GM19239 (cell line): ENCODE results near the gene PES1.
"Not testable (repeated sequence)": the region's sequence is repeated elsewhere in the genome, so short reads cannot be mapped to it uniquely, and the experiment has no call there.

Experiments used
- DNase-seq: peaks from one replicate; pipeline ENCODE4 v3.0.0; 2011; ENCODE audit warnings: low spot score; ENCODE audit not compliant: insufficient read length
- FAIRE-seq: peaks from 2 replicates; lab custom pipeline; 2011; peaks lifted over from hg19 to GRCh38; lab: Jason Lieb, UNC

PES1 gene

DNA sequence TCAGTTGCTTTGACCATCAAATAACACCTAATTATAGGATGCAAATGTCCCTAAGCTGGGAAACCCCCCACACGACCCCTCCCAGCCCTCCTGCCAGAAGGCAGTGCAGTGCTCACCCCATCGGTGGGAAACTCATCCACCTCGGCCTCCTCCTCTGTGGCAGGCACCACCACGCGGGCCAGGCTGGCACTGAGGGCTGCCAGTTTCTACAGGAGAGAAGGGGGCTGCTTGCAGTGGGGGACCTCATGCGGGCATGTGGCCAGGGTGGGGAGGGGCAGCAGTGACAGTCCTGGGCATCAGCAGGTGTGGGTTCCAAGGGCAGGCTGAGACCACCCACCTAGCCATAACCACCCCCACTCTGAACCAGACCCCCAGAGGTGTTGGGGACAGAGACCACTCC lies 10.8 kb downstream of the PES1 start:
- FAIRE-seq (no peak), DNase-seq (no peak)

DNA sequence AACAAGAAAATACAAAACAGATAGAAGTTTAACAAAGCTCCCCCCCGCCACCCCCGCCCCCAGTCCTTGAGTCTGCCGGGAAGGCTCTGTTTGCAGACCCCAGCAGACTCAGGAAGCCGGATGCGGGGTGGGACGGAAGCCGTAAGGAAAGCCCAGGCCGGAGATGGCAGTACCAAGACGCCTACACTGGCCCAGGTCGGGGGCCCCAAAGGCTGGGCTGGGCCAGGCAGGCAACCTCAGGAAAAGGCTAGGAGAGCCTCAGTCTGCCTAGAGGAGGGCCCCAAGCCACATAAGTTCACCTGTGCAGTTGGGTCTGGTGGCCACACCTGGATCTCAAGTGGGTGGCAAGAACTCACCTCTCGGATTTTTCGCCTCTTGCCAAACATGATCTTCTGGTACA lies 13.2 kb downstream of the PES1 start:
- DNase-seq, result no peak
- FAIRE-seq, result no peak

GRCh38 chr22:30575859-30576258 lies 15.9 kb downstream of the PES1 start:
- no peak for DNase-seq
- no peak for FAIRE-seq

GRCh38 chr22:30574997-30575671 lies 16.6 kb downstream of the PES1 start:
- FAIRE-seq (no peak), DNase-seq (no peak)

DNA sequence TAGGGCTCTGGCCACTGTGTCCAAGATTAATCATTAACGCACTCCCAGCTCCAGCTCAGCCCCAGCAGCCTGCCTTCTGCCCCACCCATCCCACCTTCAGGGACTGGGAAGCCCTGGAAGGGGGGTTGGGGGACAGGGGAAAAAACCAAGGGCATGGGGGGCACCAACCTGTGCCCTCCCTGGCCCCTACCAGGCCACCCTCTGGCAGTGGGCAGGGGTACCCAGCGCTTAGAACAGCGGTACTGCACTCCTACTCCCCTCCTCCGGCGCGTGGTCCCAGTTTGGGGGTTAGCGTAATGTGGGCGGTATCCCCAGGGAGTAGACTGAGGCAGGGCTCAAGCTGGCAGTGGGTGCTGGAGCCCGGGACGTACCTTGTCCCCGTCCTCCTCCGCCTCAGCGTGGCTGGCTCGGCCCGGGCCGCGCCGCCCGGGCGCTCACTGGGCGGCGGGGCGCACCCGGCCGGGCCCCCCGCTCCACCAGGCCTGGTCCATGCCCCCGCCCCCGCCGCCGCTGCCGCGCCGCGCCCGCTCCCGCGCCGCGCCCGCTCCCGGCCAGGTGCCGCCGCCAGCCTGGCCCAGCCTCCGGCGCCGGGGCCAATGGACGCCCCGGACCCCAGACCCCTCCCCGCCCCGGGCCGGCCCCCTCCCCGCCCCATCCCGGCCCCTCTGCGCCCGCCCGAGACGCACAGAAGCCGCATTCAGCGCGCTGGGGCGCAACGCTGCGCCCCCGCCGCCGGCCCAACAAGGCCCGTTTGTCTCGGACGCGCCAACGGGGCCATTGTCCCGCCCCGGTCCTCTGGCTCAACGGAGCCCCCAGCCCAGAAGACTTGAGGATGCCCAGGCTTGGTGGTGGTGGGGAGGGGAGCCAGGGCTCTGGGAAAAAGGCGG lies 17.4 kb downstream of the PES1 start, which contains the start of gene GAL3ST1:
Gene GAL3ST1, minus strand, starts transcription at position 571 of the 887 bp plus-strand sequence. CDS start 17,273 bp downstream, outside the sequence.
- FAIRE-seq (no peak), DNase-seq (no peak)

- FAIRE-seq, result no peak
- no peak for DNase-seq
These were observed 18.1 kb downstream of the PES1 start for GRCh38 chr22:30573594-30574094.

DNA sequence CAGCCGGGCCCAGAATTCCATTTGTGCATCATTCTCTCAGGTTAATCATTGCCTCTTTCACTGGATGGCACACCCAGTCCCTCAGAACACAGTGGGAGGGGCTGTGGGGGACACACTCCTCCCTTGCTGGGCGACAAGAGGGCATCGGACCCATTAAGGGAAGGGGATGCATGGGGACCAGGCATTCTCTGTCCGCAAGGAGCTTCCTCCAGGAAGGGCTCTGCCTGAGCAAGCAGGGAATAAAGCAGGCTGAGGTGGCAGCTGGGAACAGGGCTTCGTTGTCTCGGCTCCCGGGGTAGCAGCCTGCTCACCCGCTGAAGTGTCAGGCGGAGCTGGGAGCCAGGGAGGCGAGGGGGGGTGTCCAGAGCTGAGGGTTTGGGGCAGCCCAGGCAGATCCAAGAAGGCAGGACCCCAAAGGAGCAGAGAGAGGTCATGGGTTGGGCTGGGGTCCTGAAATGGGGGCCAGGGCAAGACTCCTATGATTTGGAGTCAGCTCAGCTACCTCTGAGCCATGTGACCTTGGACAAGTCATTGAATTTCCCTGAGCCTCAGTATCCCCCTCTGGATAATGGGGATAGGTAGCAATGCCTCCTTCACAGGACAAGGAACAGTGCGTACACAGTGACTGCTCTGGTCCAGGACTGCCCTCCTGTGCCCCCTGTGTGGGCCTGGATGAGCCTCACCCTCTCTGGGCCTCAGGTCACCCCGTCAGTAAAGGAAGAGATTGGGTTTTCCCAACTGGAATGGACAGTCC lies 18.7 kb downstream of the PES1 start:
- no peak for DNase-seq
- no peak for FAIRE-seq

- FAIRE-seq, result no peak
These were observed 19.5 kb downstream of the PES1 start for GRCh38 chr22:30572210-30572609.

DNA sequence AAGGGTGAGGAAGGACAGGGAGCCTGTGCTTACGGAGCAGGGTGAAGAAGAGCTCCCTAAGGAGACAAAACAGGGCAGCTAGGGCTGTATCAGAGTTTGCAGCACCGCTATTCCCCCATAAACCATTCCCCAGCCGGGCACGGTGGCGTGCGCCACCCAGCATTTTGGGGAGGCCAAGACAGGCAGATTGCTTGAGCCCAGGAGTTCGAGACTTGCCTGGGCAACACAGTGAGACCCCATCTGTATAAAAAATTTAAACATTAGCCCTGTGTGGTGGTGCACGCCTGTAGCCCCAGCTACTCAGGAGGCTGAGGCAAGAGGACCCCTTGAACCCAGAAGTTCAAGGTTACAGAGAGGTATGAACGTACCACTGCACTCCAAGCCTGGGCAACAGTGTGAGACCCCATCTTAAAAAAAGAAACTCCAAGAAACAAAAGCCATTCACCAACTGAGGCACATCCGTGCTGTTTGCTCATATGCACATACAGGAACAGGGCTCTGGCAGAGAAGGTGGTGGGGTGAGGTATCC lies 22.0 kb downstream of the PES1 start:
- no peak for FAIRE-seq
- no peak for DNase-seq

More at GRCh38 chr22:30572210-30572609, 19.5 kb downstream of the PES1 start:
- DNase-seq, result no peak

DNA sequence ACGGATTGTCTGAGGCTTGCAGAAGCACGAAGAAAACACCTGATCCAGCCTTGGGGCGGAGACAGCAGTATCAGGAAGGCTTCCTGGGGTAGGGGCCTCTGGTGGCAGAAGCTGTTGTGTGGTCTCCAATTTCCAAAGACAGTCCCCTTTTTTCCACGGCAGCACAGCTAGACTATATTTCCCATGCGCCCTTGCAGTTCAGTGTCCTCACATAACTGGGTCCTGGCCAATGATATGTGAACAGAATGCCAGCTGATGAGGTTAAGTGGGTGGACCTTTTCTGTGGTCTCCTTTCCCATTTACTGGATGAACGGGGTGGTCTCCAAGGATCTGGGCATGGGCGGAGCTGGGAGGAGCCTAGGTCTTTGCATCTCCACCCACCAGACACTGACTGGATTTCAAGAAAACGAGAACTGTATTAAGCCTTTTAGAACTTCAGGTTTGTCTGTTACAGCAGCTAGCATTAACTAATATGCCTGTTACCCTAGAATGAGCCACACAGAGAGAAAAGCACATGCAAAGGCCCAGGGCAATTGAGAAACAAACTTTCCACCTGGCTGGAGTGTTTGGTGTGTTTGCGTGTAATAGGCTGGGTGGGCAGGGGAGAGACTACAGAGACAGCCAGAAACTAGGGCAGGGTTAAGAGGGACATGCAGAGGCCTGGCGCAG lies 23.4 kb downstream of the PES1 start:
- DNase-seq (no peak), FAIRE-seq (no peak)

GRCh38 chr22:30567277-30567676 lies 24.4 kb downstream of the PES1 start:
- not testable (repeated sequence) for FAIRE-seq, DNase-seq

- DNase-seq (no peak), FAIRE-seq (no peak)
These were observed 25.6 kb downstream of the PES1 start for GRCh38 chr22:30566125-30566524.

DNA sequence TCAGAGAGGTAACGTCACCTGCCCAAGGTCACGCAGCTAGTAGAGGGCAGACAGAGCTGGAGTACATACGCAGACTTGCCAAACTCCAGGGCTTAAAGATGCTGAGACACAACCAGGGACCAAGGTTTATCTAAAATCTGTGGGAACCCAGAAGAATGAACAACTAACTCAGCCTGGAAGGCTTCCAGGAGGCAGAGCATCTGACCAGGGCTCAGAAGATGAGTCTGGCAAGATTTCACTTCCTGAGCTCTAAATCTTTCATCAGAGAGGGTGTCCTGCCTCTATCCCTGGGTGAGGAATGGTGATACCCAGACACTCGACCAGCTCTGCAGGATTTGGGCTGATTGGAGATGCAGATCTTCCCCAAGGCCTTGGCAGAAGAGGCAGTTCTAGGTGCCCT lies 26.4 kb downstream of the PES1 start:
- FAIRE-seq, result no peak
- DNase-seq, result no peak

DNA sequence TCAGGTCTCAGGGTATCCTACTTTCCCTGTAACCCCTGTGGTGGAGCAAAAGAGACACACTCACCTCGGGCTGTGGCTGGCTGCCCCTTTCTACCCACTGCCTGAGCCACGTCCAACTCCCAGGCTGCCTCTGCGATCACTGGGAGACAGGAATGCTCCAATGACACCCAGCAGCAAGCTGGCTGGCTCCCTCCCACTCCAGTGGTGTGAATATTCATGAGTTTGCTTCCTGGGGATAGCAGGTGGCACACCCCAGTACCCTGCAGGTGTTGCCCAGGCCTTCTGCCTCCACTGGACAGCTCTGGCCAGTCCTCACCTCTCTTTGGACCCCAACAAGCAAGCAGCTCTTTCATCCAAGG lies 27.0 kb downstream of the PES1 start:
- no peak for DNase-seq
- no peak for FAIRE-seq

DNA sequence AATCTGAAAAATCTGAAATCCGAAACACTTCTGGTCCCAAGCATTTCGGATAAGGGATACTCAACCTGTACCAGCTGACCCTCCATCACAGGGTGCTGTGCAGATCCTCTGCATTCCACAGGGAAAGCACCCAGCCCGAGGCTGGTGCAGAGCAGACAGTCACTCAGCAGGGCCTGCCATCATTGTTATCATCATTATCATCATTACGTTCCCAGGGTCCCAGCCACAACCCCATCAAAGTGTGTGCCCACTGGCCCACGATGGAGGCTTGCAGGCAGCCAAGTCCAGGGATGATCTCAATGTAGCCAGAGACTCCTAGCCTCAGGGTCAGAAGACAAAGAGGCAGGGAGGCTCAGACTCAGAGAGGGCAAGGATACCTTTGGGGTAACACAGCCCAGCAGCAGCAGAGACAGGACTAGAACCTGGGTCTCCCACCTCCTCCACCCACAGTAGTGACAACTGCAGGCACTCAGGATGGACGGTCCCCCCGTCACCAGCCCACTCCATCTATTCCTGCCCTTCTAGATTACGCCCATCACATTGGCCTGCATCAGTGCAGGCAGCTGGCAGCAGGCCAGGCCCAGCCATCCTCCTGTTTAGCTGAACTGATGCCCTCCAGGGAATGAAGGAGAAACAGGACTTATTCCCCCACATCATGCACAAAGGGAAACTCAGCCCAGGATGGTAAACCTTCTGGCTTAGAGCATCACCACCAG lies 27.5 kb downstream of the PES1 start:
- no peak for FAIRE-seq
- DNase-seq, result no peak

GRCh38 chr22:30562366-30562765 lies 29.3 kb downstream of the PES1 start:
- DNase-seq (no peak), FAIRE-seq (no peak)

- DNase-seq (no peak), FAIRE-seq (no peak)
These were observed 30.1 kb downstream of the PES1 start for GRCh38 chr22:30561402-30562189.

DNA sequence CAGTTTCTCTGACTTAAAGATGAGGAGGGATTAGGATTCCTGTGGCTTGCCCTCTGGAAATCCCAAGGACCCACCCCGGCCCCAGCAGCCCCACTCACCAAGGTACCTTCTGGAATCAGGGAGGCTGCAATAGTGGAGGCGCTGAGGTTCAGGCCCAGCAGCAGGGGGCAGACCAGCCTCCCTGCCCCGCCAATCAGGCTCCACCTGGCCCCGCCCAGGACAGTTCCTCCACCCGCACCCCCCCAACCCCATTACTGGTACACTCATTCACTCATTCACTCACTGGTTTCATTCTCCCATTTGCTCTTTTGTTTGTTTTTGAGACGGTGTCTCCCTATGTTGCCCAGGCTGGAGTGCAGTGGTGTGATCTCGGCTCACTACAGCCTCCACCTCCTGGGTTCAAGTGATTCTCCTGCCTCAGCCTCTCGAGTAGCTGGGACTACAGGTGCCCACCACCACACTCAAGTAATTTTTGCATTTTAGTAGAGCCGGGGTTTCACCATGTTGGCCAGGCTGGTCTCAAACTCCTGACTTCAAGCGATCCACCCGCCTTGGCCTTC lies 31.0 kb downstream of the PES1 start:
- not testable (repeated sequence) for FAIRE-seq, DNase-seq
